Endothelial cell of umbilical vein (primary cell): ENCODE measurements around the gene CYFIP2.

Experiments used
- EZH2 ChIP-seq: IDR thresholded peaks from 2 replicates; pipeline ENCODE4 v1.6.1; 2012; ENCODE audit warnings: borderline replicate concordance, low read depth, mild to moderate bottlenecking, moderate library complexity, low read length, inconsistent platforms; ENCODE audit not compliant: severe bottlenecking
- FOS ChIP-seq: IDR thresholded peaks from 2 replicates; pipeline ENCODE4 v1.6.1; 2011; ENCODE audit warnings: mild to moderate bottlenecking, low read length, moderate library complexity, borderline replicate concordance; ENCODE audit not compliant: insufficient read depth
- GATA2 ChIP-seq: IDR thresholded peaks from 2 replicates; pipeline ENCODE4 v1.7.0; 2011; ENCODE audit warnings: low read depth, mild to moderate bottlenecking, moderate library complexity, mixed read lengths, low read length; ENCODE audit not compliant: insufficient read length, insufficient read depth
- MYC ChIP-seq: IDR thresholded peaks from one replicate; pipeline ENCODE4 v1.6.1; 2011; ENCODE audit warnings: mild to moderate bottlenecking, low read depth, low read length
- POLR2A ChIP-seq: IDR thresholded peaks from 2 replicates; pipeline ENCODE4 v1.6.1; 2012; ENCODE audit warnings: low read depth, mild to moderate bottlenecking, control low read depth, low read length
- POLR2AphosphoS5 ChIP-seq: IDR thresholded peaks from 2 replicates; pipeline ENCODE4 v1.6.1; 2012; ENCODE audit warnings: low read depth, mild to moderate bottlenecking, control low read depth, low read length, moderate library complexity; ENCODE audit not compliant: insufficient read depth
- TF ChIP-seq, protein P1 (sequence below), 2 donors: IDR thresholded peaks; 1 replicate in 1 of 2; 2 replicates in 1 of 2; pipeline ENCODE4 v1.5.1; 2011; ENCODE audit warnings: low read length in 2 of 2, mild to moderate bottlenecking in 2 of 2, moderate library complexity in 2 of 2, control low read depth in 1 of 2, inconsistent platforms in 1 of 2, low read depth in 1 of 2; ENCODE audit not compliant: insufficient read depth in 1 of 2; ENCODE audit errors: extremely low read depth in 1 of 2
- TF ChIP-seq, protein P2 (sequence below): IDR thresholded peaks from 2 replicates; pipeline ENCODE4 v1.6.1; 2011; ENCODE audit not compliant: insufficient read depth, insufficient read length

DNA sequence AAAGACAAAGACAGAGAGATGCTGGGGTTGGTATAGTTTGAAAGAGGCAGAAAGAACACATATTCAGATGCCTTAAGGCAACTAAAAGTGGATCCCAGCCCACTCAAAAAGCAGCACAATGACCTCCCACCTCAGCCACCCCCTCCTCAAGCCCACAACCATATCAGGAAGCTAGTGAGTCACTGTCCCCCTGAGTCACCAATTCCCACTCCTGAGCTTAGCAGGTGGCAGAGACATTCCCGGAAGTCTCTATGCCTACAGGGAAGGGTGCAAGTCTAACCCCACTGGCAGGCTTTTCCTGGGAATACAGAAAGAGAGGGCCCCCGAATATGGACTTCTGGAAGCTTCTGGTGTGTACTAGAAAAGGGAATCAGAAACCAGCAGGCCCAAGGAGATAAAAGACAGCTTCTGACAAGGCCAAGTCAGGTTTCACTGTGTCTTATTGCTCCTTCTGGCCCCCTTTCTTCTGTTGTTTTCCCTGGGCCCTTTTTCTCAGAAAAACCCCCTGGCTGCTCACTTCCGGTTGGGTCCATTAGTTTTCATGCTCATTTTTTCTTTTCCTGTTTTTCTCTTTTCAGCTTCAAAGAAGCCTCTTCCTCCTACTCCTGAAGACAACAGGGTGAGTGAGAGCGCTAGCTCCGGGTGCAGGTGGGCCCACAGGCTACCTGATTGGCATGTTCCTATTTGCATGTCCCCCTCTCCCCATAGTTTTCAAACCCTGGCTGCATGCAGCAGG lies 48.5 kb upstream of the CYFIP2 start:
- TF ChIP-seq, protein P1, sequence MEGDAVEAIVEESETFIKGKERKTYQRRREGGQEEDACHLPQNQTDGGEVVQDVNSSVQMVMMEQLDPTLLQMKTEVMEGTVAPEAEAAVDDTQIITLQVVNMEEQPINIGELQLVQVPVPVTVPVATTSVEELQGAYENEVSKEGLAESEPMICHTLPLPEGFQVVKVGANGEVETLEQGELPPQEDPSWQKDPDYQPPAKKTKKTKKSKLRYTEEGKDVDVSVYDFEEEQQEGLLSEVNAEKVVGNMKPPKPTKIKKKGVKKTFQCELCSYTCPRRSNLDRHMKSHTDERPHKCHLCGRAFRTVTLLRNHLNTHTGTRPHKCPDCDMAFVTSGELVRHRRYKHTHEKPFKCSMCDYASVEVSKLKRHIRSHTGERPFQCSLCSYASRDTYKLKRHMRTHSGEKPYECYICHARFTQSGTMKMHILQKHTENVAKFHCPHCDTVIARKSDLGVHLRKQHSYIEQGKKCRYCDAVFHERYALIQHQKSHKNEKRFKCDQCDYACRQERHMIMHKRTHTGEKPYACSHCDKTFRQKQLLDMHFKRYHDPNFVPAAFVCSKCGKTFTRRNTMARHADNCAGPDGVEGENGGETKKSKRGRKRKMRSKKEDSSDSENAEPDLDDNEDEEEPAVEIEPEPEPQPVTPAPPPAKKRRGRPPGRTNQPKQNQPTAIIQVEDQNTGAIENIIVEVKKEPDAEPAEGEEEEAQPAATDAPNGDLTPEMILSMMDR (IDR thresholded peaks at IDR 0.05; ENCODE audit: extremely low read depth in 1 of 2, insufficient read depth in 1 of 2, low read depth in 1 of 2, low read length in 2 of 2) = no peak
- TF ChIP-seq POLR2A (no peak), FOS (no peak), POLR2AphosphoS5 (no peak), EZH2 (no peak), GATA2 (no peak), MYC (no peak)
- TF ChIP-seq, protein P2, sequence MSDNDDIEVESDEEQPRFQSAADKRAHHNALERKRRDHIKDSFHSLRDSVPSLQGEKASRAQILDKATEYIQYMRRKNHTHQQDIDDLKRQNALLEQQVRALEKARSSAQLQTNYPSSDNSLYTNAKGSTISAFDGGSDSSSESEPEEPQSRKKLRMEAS = no peak
